DND-41 (cell line): ENCODE measurements around the gene CCR7.

ENCODE experiments used
- CTCF ChIP-seq: IDR thresholded peaks from 2 replicates; pipeline ENCODE4 v1.5.1; 2012; ENCODE audit warnings: borderline replicate concordance, low read length, moderate library complexity, mild to moderate bottlenecking; ENCODE audit not compliant: poor library complexity, severe bottlenecking; ENCODE audit errors: extremely low read depth
- EZH2 ChIP-seq: IDR thresholded peaks from 3 replicates; pipeline ENCODE4 v1.6.1; 2012; ENCODE audit warnings: borderline replicate concordance, low read depth, mild to moderate bottlenecking, moderate library complexity, low read length, inconsistent platforms; ENCODE audit not compliant: severe bottlenecking

DNA sequence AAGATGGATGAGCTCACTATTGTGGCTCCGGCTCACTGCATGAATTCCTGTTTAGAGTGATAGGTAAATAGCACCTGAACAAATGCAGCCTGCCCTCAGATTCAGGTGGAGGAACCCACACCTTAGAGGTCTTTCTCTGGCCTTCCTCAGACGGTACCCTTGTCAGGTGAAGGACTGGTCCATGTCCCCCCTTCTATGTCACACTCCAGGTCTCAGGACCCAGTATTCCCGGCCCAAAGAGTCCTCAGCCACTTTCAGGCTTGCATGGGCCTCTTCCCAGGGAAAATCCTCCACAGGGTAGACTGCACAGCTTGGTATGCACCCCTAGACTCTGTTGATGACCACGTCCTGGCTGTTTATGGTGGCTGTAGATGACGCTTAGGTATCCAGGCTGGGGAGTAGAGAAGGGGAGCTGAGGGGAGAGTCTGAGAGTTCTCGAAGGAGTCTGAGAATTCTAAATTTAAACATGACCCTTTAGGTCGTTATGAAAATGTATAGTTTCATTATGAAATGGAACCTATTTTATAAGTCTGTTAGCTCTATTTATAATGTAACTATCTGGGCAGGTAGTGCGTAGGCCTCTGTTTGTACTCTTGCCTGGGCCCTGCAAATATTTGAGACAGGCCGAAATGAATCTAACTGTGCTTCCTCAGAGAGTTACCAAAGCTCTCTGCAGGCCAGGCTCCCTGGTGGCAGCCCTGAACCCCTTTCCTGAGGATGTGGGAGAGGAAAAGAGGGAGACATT is 32.5 kb upstream of the CCR7 start:
- no peak for TF ChIP-seq CTCF
- TF ChIP-seq EZH2 = no peak
